Neural cell (in vitro differentiated cells): Measurements from ENCODE around the gene HPCA. TPM values are rescaled to one million over a fixed set of nuclear protein-coding genes. Genes with fewer than 3 reads are reported as not detected.

Source experiments
- H2AFZ ChIP-seq: fragments of 200-600, 300-800 bp; sonication (generic), shearing (Covaris generic); 2 replicates; pipeline ENCODE4 v1.6.0; 2014; ENCODE audit warnings: low read depth, mild to moderate bottlenecking, antibody characterized with exemption, low read length, moderate library complexity
- H3F3A ChIP-seq: fragments of 200-600 bp; shearing (Covaris generic); 2 replicates; pipeline ENCODE4 v1.6.1; 2016; ENCODE audit warnings: mild to moderate bottlenecking, moderate library complexity, mixed read lengths, antibody characterized with exemption, low read length; ENCODE audit not compliant: insufficient read depth, poor library complexity, severe bottlenecking
- H3K27ac ChIP-seq: fragments of 200-600, 300-800 bp; sonication (generic), shearing (Covaris generic); 2 replicates; pipeline ENCODE4 v1.5.1; 2014; ENCODE audit warnings: mild to moderate bottlenecking, low read length, moderate library complexity
- H3K27me3 ChIP-seq: fragments of 300-800, 200-600 bp; sonication (generic), shearing (Covaris generic); 2 replicates; pipeline ENCODE4 v1.6.0; 2014; ENCODE audit warnings: mild to moderate bottlenecking, low read depth, low read length, moderate library complexity; ENCODE audit not compliant: insufficient read depth
- H3K36me3 ChIP-seq: fragments of 300-800, 200-600 bp; sonication (generic), shearing (Covaris generic); 2 replicates; pipeline ENCODE4 v1.5.1; 2014; ENCODE audit warnings: mild to moderate bottlenecking, antibody characterized with exemption, low read length, moderate library complexity; ENCODE audit not compliant: insufficient read depth
- H3K4me2 ChIP-seq: fragments of 300-800, 200-600 bp; sonication (generic), shearing (Covaris generic); 2 replicates; pipeline ENCODE4 v1.6.0; 2014; ENCODE audit warnings: mild to moderate bottlenecking, low read length
- H3K4me3 ChIP-seq: fragments of 300-800, 200-600 bp; sonication (generic), shearing (Covaris generic); 2 replicates; pipeline ENCODE4 v1.5.1; 2014; ENCODE audit warnings: mild to moderate bottlenecking, low read length, moderate library complexity
- H3K79me2 ChIP-seq: fragments of 200-600 bp; shearing (Covaris generic); replicated peaks from 2 replicates; pipeline ENCODE4 v1.6.0; 2014; ENCODE audit warnings: mild to moderate bottlenecking, low read length, moderate library complexity; ENCODE audit not compliant: insufficient read depth
- H3K9ac ChIP-seq: fragments of 300-800, 200-600 bp; sonication (generic), shearing (Covaris generic); 2 replicates; pipeline ENCODE4 v1.6.1; 2016; ENCODE audit warnings: mild to moderate bottlenecking, low read length, mixed read lengths
- H3K9me2 ChIP-seq: fragments of 200-600 bp; shearing (Covaris generic); 2 replicates; pipeline ENCODE4 v1.6.1; 2016; ENCODE audit warnings: mild to moderate bottlenecking, low read length, mixed read lengths; ENCODE audit not compliant: insufficient read depth
- H3K9me3 ChIP-seq: fragments of 200-600, 300-800 bp; sonication (generic), shearing (Covaris generic); 2 replicates; pipeline ENCODE4 v1.6.1; 2016; ENCODE audit warnings: mild to moderate bottlenecking, mixed run types, low read length, moderate library complexity, mixed read lengths
- H4K20me1 ChIP-seq: fragments of 200-600 bp; shearing (Covaris generic); 2 replicates; pipeline ENCODE4 v1.6.1; 2016; ENCODE audit warnings: mild to moderate bottlenecking, mixed run types; ENCODE audit not compliant: insufficient read depth
- EP300 ChIP-seq: fragments of 450-650 bp; conservative IDR thresholded peaks from 2 replicates; pipeline ENCODE4 v1.6.1; 2014; ENCODE audit warnings: antibody characterized with exemption, mild to moderate bottlenecking, moderate library complexity; ENCODE audit not compliant: poor library complexity, severe bottlenecking
- EZH2 ChIP-seq: fragments of 200-600, 300-800 bp; shearing (Covaris generic), sonication (generic); IDR thresholded peaks from 2 replicates; pipeline ENCODE4 v1.6.1; 2014; ENCODE audit warnings: antibody characterized with exemption, low read length, borderline replicate concordance, mild to moderate bottlenecking; ENCODE audit not compliant: insufficient read depth, poor library complexity, severe bottlenecking
- MXI1 ChIP-seq: fragments of 450-650 bp; conservative IDR thresholded peaks from 2 replicates; pipeline ENCODE4 v1.6.1; 2014; ENCODE audit warnings: antibody characterized with exemption, mild to moderate bottlenecking; ENCODE audit not compliant: poor library complexity, severe bottlenecking
- POLR2AphosphoS5 ChIP-seq: IDR thresholded peaks from 2 replicates; pipeline ENCODE4 v1.6.1; 2012
- RAD21 ChIP-seq: fragments of 450-650 bp; conservative IDR thresholded peaks from 2 replicates; pipeline ENCODE4 v1.6.1; 2014; ENCODE audit warnings: antibody characterized with exemption, mild to moderate bottlenecking, moderate library complexity
- REST ChIP-seq: IDR thresholded peaks from 2 replicates; pipeline ENCODE4 v1.6.1; 2012; ENCODE audit warnings: borderline replicate concordance
- SMC3 ChIP-seq: fragments of 450-650 bp; conservative IDR thresholded peaks from 2 replicates; pipeline ENCODE4 v1.6.1; 2014; ENCODE audit warnings: antibody characterized with exemption, mild to moderate bottlenecking, moderate library complexity; ENCODE audit not compliant: poor library complexity
- TAF1 ChIP-seq: IDR thresholded peaks from 2 replicates; pipeline ENCODE4 v1.6.1; 2012; ENCODE audit warnings: low read depth
- polyA plus RNA-seq: library from polyadenylated mRNA; depleted of rRNA; stranded (reverse); fragments of >200 nt; gene quantifications from 2 replicates; pipeline ENCODE4 v1.2.3, GENCODE V29; 2014
- TF ChIP-seq, protein P1 (sequence below): fragments of 450-650 bp; IDR thresholded peaks from 2 replicates; pipeline ENCODE4 v1.5.1; 2014; ENCODE audit warnings: antibody characterized with exemption, mild to moderate bottlenecking, moderate library complexity; ENCODE audit not compliant: poor library complexity, severe bottlenecking

The HPCA gene
- polyA plus RNA-seq, 1 donor from 2014 or later = 1.9 TPM

- H2AFZ ChIP-seq = no peak overlapping the region
- H3K27me3 ChIP-seq = peaks cover 36% of the 10 kb centered on the region
- no peak for TF ChIP-seq POLR2AphosphoS5
- TF ChIP-seq EZH2 = no peak
- TF ChIP-seq MXI1 = no peak
- no peak for TF ChIP-seq SMC3
- TF ChIP-seq EP300 = no peak
- TF ChIP-seq RAD21 = no peak
- TF ChIP-seq TAF1 = no peak
- TF ChIP-seq, protein P1, sequence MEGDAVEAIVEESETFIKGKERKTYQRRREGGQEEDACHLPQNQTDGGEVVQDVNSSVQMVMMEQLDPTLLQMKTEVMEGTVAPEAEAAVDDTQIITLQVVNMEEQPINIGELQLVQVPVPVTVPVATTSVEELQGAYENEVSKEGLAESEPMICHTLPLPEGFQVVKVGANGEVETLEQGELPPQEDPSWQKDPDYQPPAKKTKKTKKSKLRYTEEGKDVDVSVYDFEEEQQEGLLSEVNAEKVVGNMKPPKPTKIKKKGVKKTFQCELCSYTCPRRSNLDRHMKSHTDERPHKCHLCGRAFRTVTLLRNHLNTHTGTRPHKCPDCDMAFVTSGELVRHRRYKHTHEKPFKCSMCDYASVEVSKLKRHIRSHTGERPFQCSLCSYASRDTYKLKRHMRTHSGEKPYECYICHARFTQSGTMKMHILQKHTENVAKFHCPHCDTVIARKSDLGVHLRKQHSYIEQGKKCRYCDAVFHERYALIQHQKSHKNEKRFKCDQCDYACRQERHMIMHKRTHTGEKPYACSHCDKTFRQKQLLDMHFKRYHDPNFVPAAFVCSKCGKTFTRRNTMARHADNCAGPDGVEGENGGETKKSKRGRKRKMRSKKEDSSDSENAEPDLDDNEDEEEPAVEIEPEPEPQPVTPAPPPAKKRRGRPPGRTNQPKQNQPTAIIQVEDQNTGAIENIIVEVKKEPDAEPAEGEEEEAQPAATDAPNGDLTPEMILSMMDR = no peak
- no peak for TF ChIP-seq REST
- H3K79me2 ChIP-seq = no peaks in the 10 kb centered on the region
- no peaks in the 10 kb centered on the region for H3K9me3 ChIP-seq
- no peak overlapping the region for H3K27ac ChIP-seq
- H3K9me2 ChIP-seq = no peaks in the 10 kb centered on the region
- H3K9ac ChIP-seq = no peak overlapping the region
- H3K4me3 ChIP-seq = peak overlapping the region; percentile 56
- H3F3A ChIP-seq = no peaks in the 10 kb centered on the region
- H3K4me2 ChIP-seq = no peak overlapping the region
- no peaks in the 10 kb centered on the region for H3K36me3 ChIP-seq
- no peaks in the 10 kb centered on the region for H4K20me1 ChIP-seq
Measured at GRCh38 chr1:32901823-32902534, 15.7 kb downstream of the HPCA start.

DNA sequence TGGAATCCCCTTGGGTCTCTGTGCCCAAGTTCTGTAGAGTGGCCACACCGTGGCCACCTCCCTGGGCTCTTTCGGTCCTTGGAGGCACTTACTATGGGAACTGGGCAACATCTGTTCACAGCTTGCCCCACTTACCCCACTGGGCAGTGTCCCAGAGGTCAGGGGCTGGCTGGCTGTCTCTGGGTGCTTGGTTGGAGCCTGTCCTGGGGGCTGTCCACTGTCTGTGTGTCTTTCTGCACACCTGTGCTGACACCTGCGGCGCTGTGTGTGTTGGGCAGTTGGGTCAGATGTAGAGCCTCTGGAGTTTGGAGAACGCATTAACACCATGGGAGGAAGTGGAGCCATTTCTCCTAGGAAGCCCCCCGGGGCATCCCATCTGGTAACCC is 16.2 kb downstream of the HPCA start:
- Histone ChIP-seq H2AFZ (no peak overlapping the region), H3K27ac (no peak overlapping the region), H4K20me1 (no peaks in the 10 kb centered on the region), H3K36me3 (no peaks in the 10 kb centered on the region), H3K4me3 (no peak overlapping the region), H3K9ac (no peak overlapping the region), H3K9me2 (no peaks in the 10 kb centered on the region), H3K27me3 (peaks cover 36% of the 10 kb centered on the region), H3F3A (no peaks in the 10 kb centered on the region), H3K4me2 (no peak overlapping the region), H3K9me3 (no peaks in the 10 kb centered on the region), H3K79me2 (no peaks in the 10 kb centered on the region)
- TF ChIP-seq EZH2 = no peak
- TF ChIP-seq, protein P1 = no peak
